T-helper 2 cell (primary cell): ENCODE measurements around the gene NDUFS2.
"Not testable (repeated sequence)": the region's sequence is repeated elsewhere in the genome, so short reads cannot be mapped to it uniquely, and the experiment has no call there.

ENCODE experiments used
- DNase-seq, 5 experiments: peaks; one replicate each; pipeline versions ENCODE4 v3.0.0 to v3.0.0-alpha.2; 2012 to 2022

Gene NDUFS2

GRCh38 chr1:161255955-161256520 lies 53.9 kb downstream of the NDUFS2 start:
- not testable (repeated sequence) for DNase-seq

- DNase-seq: not testable (repeated sequence)
Measured at GRCh38 chr1:161257109-161257508, 54.9 kb downstream of the NDUFS2 start.

- peak in 4 of 5 experiments; percentile 5 to 41 (median 9) for DNase-seq
Measured at GRCh38 chr1:161258439-161259344, 56.5 kb downstream of the NDUFS2 start, which contains the start of gene PCP4L1. Gene PCP4L1 (plus strand): TSS chr1:161258745. CDS start chr1:161258975, 230 bp downstream.

GRCh38 chr1:161259345-161259702 lies 57.2 kb downstream of the NDUFS2 start:
- DNase-seq: no peak

GRCh38 chr1:161259765-161260164 lies 57.6 kb downstream of the NDUFS2 start:
- DNase-seq: no peak

- no peak for DNase-seq
Measured at GRCh38 chr1:161260376-161261260, 58.5 kb downstream of the NDUFS2 start.

GRCh38 chr1:161261261-161262235 lies 59.4 kb downstream of the NDUFS2 start:
- DNase-seq: no peak
